T-helper 2 cell treated with Interferon-gamma antibody and Interleukin-4, amounts not matched to agents 5 μg/mL and 100 μg/mL, for 36 hours (primary cell): Measurements from ENCODE around the gene TRPM8.

Source experiments
- DNase-seq: peaks from one replicate; pipeline ENCODE4 v3.0.0; 2021; ENCODE audit warnings: low spot score
- H3K27ac Mint-ChIP-seq: one replicate; pipeline ENCODE4 v1.8.0; 2021; ENCODE audit warnings: mild to moderate bottlenecking, mixed read lengths
- H3K27me3 Mint-ChIP-seq: one replicate; pipeline ENCODE4 v1.8.0; 2021; ENCODE audit warnings: low read depth, mixed read lengths
- H3K36me3 Mint-ChIP-seq: one replicate; pipeline ENCODE4 v1.8.0; 2021; ENCODE audit warnings: low read depth, mixed read lengths
- H3K4me1 Mint-ChIP-seq: one replicate; pipeline ENCODE4 v1.8.0; 2021; ENCODE audit warnings: low read depth, mixed read lengths
- H3K4me3 Mint-ChIP-seq: one replicate; pipeline ENCODE4 v1.8.0; 2022; ENCODE audit warnings: mild to moderate bottlenecking, moderate library complexity, mixed read lengths
- H3K9me3 Mint-ChIP-seq: one replicate; pipeline ENCODE4 v1.8.0; 2021; ENCODE audit warnings: mixed read lengths

TRPM8 gene

DNA sequence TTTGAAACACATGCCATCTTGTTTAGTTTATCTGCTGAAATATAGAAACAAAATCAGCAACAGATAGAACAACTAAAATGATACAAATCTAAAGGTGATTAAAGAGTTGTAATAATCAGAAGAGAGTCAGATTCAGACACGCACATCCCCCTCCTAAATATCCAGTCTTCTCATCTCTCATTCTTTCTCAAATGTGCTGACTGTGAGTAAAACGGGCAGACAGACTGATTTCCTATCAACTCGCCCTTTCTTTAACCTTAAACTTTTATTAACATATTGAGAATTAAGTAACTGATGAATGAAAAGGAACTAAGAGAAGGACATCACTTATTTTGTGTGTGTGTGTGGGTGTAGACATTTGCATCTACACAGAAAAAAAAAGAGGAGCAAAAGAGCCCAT is 98.7 kb downstream of the TRPM8 start:
- H3K27me3 Mint-ChIP-seq: peaks cover 46% of the 10 kb centered on the region
- H3K9me3 Mint-ChIP-seq: no peaks in the 10 kb centered on the region
- H3K36me3 Mint-ChIP-seq: no peaks in the 10 kb centered on the region
- DNase-seq: no peak
- H3K27ac Mint-ChIP-seq: no peak overlapping the region
- H3K4me3 Mint-ChIP-seq: no peak overlapping the region
- H3K4me1 Mint-ChIP-seq: no peaks in the 10 kb centered on the region

DNA sequence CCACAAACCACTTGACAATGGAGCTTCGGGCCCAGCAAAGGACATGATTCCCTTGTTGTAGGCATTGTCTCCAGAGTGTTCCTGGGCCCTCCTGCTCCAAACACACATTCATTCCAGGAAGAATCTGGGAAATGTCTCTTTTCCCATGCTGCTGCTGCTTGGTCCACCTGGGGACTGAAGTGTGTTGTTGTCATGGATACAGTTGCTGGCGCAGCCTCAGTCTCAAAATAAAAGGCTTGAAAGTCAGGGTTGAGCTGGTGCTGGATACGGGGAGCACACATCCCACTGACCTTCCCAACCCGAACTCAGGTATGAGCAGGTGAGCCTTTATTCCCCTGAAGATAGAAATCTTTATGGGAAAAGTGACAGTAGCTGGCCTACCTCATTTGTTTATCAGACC is 102.7 kb downstream of the TRPM8 start:
- Mint-ChIP-seq H3K36me3 (no peaks in the 10 kb centered on the region), H3K4me1 (no peaks in the 10 kb centered on the region), H3K27ac (no peak overlapping the region), H3K4me3 (no peak overlapping the region), H3K27me3 (peaks cover 42% of the 10 kb centered on the region), H3K9me3 (no peaks in the 10 kb centered on the region)
- DNase-seq: no peak

DNA sequence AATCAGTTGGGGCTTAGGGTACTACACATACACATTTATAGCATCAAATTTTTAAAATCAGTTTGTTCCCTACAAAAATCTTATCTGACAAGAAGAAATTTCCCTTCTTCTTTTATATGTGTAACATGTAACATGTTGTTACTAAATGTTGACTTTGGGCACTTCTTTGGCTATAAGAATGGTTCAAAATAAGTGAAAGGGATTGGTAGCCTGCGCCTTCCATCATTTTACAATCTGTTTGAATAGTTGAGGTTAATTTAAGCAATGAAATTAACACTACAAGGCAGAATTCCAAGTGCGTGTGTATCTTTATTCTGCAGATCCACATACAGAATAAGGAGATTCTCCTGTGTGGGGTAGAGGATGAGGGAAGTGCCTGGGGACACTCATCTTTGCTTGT is 103.2 kb downstream of the TRPM8 start:
- H3K27ac Mint-ChIP-seq: no peak overlapping the region
- H3K27me3 Mint-ChIP-seq: peaks cover 40% of the 10 kb centered on the region
- H3K4me3 Mint-ChIP-seq: no peak overlapping the region
- H3K4me1 Mint-ChIP-seq: no peaks in the 10 kb centered on the region
- no peaks in the 10 kb centered on the region for H3K36me3 Mint-ChIP-seq
- H3K9me3 Mint-ChIP-seq: no peaks in the 10 kb centered on the region
- no peak for DNase-seq

DNA sequence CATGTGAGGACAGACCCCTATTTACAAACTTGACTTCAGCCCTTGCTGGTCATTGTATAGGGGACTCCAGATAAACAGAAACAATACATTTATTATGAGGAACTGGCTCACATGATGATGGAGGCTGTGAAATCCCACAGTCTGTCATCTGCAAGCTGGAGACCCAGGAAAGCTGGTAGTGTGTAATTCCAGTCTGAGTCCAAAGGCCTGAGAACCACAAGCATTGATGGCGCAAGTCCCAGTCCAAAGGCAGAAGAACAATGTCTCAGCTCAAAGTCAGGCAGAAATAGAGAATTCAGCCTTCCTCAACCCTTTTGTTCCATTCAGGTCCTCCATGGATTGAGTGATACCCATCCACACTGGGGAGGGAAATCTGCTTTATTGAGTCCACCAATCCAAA is 105.3 kb downstream of the TRPM8 start:
- no peaks in the 10 kb centered on the region for H3K9me3 Mint-ChIP-seq
- H3K36me3 Mint-ChIP-seq: no peaks in the 10 kb centered on the region
- H3K27me3 Mint-ChIP-seq: peaks cover 31% of the 10 kb centered on the region

DNA sequence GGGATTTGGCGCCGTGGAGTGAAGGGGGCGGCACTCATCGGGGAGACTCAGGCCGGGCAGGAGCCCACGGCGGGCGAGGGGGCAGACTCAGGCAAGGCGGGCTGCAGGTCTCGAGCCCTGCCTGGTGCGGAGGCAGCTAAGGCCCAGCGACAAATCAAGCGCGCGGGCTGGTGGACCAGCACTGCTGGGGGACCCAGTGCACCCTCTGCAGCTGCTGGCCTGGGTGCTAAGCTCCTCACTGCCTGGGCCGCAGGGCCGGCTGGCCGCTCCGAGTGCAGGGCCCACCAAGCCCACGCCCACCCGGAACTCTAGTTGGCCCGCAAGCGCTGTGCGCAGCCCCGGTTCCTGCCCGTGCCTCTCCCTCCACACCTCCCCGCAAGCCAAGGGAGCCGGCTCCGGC is 107.1 kb downstream of the TRPM8 start:
- Mint-ChIP-seq H3K36me3 (no peaks in the 10 kb centered on the region), H3K27me3 (peaks cover 35% of the 10 kb centered on the region), H3K27ac (no peak overlapping the region), H3K4me1 (peaks cover 23% of the 10 kb centered on the region), H3K9me3 (no peaks in the 10 kb centered on the region), H3K4me3 (no peak overlapping the region)
- DNase-seq: no peak

More for the DNA sequence above, 105.3 kb downstream of the TRPM8 start:
- Mint-ChIP-seq H3K4me1 (peaks cover 16% of the 10 kb centered on the region), H3K27ac (no peak overlapping the region), H3K4me3 (no peak overlapping the region)
- no peak for DNase-seq

DNA sequence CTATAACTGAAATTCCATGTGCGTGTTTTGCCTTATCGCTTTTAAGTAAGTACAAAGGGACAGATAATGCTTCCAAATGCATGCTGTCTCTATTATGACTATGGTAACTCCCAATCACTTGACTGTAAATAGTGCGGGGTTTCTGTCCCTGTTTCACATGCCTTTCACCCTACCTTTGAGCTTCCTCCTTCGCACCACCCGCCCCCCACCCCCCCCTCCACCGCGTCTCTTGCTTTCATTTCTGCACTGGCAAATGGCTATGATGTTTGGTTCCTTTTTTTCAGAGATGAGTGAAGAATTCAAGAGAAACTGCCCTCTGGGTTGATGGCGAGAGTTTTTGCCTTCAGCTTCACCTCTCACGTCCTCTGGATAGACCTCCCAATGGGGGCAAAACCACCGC is 108.3 kb downstream of the TRPM8 start:
- Mint-ChIP-seq H3K9me3 (no peaks in the 10 kb centered on the region), H3K36me3 (no peaks in the 10 kb centered on the region), H3K27me3 (peaks cover 35% of the 10 kb centered on the region), H3K4me3 (peak overlapping the region; percentile 76), H3K4me1 (peaks cover 23% of the 10 kb centered on the region), H3K27ac (peak overlapping the region; percentile 3)
- DNase-seq: no peak

DNA sequence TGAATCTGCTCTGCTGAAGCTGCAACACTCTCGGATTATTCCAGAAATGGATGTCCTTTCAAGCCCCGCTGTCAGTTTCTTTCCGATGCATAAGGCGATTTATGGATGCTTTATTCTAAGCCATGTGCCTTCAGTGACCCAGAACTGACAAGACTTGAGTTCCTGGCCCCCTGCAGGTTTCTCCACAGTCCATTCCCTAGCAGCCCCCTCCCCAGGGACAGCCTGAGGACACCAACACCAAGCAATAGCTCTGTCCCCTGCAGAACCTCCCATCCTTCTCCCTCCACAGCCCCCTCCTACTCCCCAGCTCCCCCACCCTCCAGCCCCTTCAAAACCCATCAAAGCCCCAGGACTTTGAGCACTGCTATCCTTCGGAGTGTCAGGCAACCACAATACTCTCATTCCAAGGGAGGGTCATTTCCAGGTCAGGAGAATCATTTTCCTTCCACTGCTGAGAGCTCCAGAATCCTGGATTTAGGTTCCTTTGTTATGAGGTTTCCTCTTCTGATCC is 108.8 kb downstream of the TRPM8 start:
- Mint-ChIP-seq H3K4me3 (peak overlapping the region; percentile 76), H3K27ac (peak overlapping the region; percentile 3), H3K9me3 (no peaks in the 10 kb centered on the region), H3K4me1 (peaks cover 23% of the 10 kb centered on the region), H3K27me3 (peaks cover 35% of the 10 kb centered on the region), H3K36me3 (no peaks in the 10 kb centered on the region)
- DNase-seq: no peak

DNA sequence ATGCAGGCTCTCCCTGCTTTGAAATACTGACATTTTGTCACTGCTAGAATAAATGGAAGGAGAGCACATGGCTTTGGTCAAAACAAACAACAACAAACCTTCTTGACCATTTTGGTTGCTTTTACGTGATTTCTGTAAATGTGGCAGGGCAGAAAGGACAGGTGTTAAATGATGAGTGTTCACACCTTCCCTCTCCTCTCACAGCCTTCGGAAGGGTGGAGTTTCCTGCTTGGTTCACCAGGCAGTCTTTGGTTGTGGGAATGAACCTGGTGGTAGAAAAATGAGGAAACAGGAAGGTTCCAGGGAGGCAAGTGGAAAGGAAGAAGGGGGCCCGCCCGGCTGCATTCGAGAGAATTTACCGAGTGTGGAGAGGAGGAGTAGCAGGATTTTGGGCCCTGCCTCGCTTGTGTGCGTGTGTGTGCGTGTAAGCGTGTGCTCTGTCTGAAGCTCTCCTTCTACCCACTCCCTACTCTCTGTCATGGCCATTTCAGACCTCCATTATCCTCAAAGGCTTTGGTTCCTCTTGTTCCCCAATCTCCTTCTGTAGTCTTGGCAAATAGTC is 109.6 kb downstream of the TRPM8 start:
- Mint-ChIP-seq H3K36me3 (no peaks in the 10 kb centered on the region), H3K27ac (no peak overlapping the region), H3K27me3 (peaks cover 28% of the 10 kb centered on the region), H3K9me3 (no peaks in the 10 kb centered on the region), H3K4me1 (peaks cover 23% of the 10 kb centered on the region), H3K4me3 (peak overlapping the region; percentile 16)
- DNase-seq: no peak

DNA sequence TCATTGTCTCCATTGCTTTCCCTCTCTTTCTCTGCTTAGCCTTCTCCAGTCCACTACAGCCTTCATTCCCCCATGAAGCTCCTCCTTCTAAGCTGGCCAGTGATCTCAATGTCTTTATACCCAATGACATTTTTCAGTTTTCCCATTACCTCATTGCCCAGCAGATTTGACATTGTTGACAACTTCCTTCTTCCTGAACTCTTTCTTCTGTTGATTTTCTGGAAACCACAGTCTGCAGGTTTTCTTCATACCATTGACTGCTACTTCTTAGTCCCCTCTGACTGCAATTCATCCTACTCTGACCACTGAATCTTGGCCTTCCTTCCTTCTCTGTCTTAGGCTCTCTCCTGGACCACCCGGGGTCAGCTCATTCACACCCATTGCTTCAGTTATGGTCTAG is 110.5 kb downstream of the TRPM8 start:
- H3K4me3 Mint-ChIP-seq: no peak overlapping the region
- no peaks in the 10 kb centered on the region for H3K36me3 Mint-ChIP-seq
- peaks cover 29% of the 10 kb centered on the region for H3K4me1 Mint-ChIP-seq
- DNase-seq: no peak
- no peak overlapping the region for H3K27ac Mint-ChIP-seq
- H3K9me3 Mint-ChIP-seq: peaks cover 6% of the 10 kb centered on the region
- H3K27me3 Mint-ChIP-seq: peaks cover 28% of the 10 kb centered on the region

DNA sequence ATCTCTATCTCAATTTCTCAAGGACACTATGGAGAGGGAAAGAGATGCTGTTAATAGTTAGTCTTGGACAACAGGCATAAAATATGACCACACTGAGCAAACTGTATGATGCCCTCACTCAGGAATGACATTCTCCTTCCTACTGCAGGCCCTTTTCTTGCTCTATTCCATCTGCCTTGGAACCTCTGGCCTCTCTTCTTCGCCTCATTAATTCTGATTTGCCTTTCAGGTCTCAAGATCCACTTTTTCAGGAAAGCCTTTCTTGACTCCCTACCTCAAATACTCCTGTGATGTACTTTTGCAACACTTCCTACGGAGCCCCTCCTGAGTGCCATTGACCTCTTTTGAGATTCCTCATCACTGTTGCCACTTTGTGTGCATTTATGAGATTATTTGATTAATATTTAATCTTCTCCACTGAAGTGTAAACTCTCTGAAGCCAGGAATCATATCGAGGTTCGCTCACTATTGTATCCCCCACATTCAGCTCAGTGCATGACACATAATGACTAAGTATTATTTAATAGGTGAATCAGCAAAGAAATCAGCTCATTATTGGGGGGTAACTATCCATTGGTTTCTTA is 112.1 kb downstream of the TRPM8 start:
- H3K27ac Mint-ChIP-seq: no peak overlapping the region
- no peak for DNase-seq
- H3K4me1 Mint-ChIP-seq: peaks cover 32% of the 10 kb centered on the region
- H3K4me3 Mint-ChIP-seq: no peak overlapping the region
- H3K27me3 Mint-ChIP-seq: peaks cover 30% of the 10 kb centered on the region
- H3K9me3 Mint-ChIP-seq: peaks cover 12% of the 10 kb centered on the region
- H3K36me3 Mint-ChIP-seq: peaks cover 3% of the 10 kb centered on the region

DNA sequence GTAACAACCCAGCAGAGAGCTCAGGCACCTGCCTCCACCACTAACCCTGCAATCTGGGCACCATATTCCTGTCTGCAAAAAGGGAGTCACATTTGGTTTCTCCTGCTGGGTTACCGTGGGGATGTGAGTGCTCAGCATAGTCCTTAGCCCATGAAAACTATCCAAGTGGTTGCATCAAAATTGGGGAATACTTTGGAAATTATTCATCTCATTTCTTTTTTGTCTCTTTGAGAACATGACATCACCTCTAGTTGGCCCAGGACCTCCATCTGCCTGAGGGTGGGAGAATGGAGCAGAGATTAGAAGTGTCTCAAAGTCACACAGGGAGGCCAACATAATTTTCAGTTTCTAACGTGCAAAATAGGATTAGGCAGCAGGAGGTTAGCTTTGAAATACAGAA is 114.0 kb downstream of the TRPM8 start:
- no peak overlapping the region for H3K27ac Mint-ChIP-seq
- H3K9me3 Mint-ChIP-seq: peaks cover 16% of the 10 kb centered on the region
- peaks cover 33% of the 10 kb centered on the region for H3K27me3 Mint-ChIP-seq
- no peak overlapping the region for H3K4me3 Mint-ChIP-seq
- H3K36me3 Mint-ChIP-seq: peaks cover 3% of the 10 kb centered on the region
- no peak for DNase-seq
- H3K4me1 Mint-ChIP-seq: peaks cover 26% of the 10 kb centered on the region

DNA sequence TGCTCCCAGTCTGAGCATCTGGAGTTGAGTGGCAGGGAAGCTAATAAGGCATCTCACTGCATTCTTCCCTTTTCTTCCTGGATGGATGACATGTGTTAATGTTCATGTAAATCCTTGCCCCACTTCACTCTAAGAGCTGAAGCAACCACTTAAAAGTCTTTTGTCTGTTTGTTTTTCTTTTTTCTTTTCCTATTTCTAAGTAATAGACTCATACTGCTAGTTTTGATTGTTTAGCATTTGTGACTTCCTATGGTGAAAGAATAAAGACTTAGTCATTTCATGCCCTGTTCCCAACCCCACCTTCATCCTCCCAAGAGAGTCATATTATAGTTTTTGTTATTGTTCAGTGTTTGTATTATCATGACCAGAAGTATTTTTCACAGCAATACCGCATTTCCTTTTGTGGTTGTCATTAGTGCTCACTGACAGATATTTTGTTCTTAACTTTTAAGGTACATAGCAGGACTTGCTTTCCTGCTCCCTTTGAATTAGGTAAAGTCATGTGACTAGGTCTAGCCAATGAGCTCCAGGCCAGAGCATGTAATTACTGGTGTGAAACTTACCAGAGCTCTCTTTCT is 115.2 kb downstream of the TRPM8 start:
- Mint-ChIP-seq H3K4me3 (peak overlapping the region; percentile 28), H3K9me3 (peaks cover 20% of the 10 kb centered on the region), H3K36me3 (peaks cover 3% of the 10 kb centered on the region), H3K27me3 (peaks cover 34% of the 10 kb centered on the region), H3K4me1 (peaks cover 16% of the 10 kb centered on the region), H3K27ac (peak overlapping the region; percentile 71)
- no peak for DNase-seq

DNA sequence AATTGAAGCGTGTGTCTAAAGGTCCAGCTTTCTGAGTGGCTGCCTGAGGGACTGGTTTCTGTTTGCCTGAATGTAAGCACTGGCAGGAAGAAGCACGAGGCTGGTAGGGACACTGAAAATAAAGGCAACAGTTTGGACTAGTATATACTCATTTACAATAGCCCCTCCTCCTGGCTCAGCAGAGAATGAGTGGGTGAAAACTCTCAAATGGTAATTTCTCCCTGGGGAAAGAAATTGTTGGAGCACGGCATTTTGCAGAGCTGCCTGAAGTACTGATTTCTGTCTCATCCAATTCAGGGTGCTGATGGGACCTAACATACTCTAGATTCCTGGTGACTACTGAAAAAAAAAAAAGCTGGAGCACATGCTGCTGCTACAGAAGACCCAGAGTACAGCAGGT is 116.0 kb downstream of the TRPM8 start:
- H3K9me3 Mint-ChIP-seq: peaks cover 20% of the 10 kb centered on the region
- H3K4me1 Mint-ChIP-seq: peaks cover 11% of the 10 kb centered on the region
- no peak overlapping the region for H3K27ac Mint-ChIP-seq
- no peak overlapping the region for H3K4me3 Mint-ChIP-seq
- H3K36me3 Mint-ChIP-seq: peaks cover 3% of the 10 kb centered on the region
- peaks cover 32% of the 10 kb centered on the region for H3K27me3 Mint-ChIP-seq
- no peak for DNase-seq

DNA sequence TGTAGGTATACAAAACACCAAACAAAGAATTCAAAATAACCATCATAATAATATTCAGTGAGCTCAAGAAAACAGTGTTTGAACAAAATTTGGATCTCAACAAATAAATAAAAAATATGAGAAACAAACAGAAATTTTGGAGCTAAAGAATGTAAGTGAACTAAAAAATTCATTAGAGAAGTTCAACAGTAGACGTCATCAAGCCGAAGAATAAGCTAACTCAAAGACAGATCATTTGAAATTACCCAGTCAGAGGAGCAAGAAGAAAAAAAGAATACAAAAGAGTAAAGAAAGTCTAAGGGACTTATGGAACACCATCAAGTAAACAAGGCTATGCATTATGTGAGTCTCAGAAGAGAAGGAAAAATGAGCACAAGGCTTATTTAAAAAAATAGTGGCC is 116.7 kb downstream of the TRPM8 start:
- Mint-ChIP-seq H3K9me3 (peaks cover 20% of the 10 kb centered on the region), H3K27ac (no peak overlapping the region), H3K4me1 (peaks cover 10% of the 10 kb centered on the region), H3K27me3 (peaks cover 35% of the 10 kb centered on the region), H3K4me3 (no peak overlapping the region), H3K36me3 (peaks cover 3% of the 10 kb centered on the region)
- no peak for DNase-seq
